OCI-LY7 (cell line): ENCODE measurements around the gene HSPB2.

Source experiments
- CTCF ChIP-seq: fragments of 200-600 bp; sonication (generic); conservative IDR thresholded peaks from 2 replicates; pipeline ENCODE4 v1.5.1; 2014; ENCODE audit warnings: mild to moderate bottlenecking, antibody characterized with exemption, low read length, moderate library complexity, mixed read lengths
- EZH2phosphoT487 ChIP-seq: fragments of 200-600 bp; sonication (generic); IDR thresholded peaks from 2 replicates; pipeline ENCODE4 v1.6.1; 2018; ENCODE audit warnings: low read depth, borderline replicate concordance, mild to moderate bottlenecking, mixed run types, antibody characterized with exemption, low read length, moderate library complexity, mixed read lengths

GRCh38 chr11:111878849-111879636, 33.5 kb upstream of the HSPB2 start, which contains the start of the genes CFAP68 and FDXACB1:
- TF ChIP-seq CTCF (peak; percentile 86), EZH2phosphoT487 (no peak)
